Mesenteric fat pad (tissue), 1 donor: ENCODE data around the gene MYZAP. TPM values are rescaled to one million over a fixed set of nuclear protein-coding genes. Genes with fewer than 3 reads are reported as not detected.

Experiments used
- DNase-seq: peaks from one replicate; pipeline ENCODE4 v3.0.0-alpha.2; 2020; ENCODE audit warnings: low spot score
- total RNA-seq: library from RNA; stranded (reverse); fragmentation: NEBNext Ultra II Directional; extraction: Animal tissue kit (Norgen Biotek cat#: 25700); gene quantifications from one replicate; pipeline ENCODE4 v1.2.1, GENCODE V29; 2021
- donor health status: DM: yes; HTN: yes; CAD: no.

The MYZAP gene
- total RNA-seq, 1 donor from 2014 or later, result 65.5 TPM

DNA sequence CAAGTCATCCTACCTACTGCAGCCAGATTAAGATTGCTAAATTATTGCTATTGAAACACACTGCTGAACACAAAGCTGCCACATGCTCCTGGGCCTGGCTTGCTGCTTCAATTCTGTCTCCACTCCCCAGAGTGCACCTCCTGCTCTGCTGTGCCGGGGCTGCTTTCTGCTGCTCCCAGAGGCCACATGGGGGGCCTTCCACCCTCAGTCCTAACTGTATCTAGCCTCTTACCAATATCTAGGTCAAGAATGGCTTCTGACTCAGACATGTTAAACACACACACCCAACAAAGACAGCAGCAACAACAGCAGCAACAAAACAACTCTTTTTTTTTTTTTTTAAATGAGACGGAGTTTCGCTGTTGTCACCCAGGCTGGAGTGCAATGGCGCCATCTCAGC is 33.0 kb downstream of the MYZAP start:
- DNase-seq, result no peak

DNA sequence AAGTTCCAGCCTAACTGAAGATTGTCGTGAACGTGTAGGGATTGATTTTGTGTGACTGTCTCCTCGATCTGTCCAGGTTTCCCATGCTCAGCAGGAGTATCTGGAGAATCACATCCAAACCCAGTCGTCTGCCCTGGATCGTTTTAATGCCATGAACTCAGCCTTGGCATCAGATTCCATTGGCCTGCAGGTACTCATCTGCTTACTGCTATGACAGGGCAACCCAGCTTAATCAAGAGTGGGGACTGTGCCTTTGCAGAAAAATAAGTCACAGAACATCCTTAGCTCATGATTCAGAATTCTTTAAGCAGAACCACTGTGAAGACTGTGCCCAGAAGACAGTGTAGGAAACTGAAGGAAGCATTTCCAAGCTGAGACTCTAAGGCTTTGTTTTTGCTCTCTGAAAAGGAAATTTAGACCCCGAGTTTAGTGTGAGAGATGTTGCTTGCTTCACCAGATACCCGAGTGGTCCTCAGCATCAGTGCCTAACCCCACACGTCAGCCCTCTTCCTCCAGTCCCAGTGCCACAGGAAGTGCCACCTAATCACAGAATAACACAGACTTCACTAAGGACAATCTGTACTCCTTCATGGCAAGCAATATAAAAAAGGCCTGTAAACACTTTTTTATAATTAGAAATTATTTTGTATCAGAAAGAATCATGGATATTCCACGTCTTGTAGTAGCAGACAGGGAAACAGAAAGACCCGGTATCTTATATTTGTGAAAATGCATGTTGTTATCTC is 34.2 kb downstream of the MYZAP start:
- DNase-seq, result no peak

DNA sequence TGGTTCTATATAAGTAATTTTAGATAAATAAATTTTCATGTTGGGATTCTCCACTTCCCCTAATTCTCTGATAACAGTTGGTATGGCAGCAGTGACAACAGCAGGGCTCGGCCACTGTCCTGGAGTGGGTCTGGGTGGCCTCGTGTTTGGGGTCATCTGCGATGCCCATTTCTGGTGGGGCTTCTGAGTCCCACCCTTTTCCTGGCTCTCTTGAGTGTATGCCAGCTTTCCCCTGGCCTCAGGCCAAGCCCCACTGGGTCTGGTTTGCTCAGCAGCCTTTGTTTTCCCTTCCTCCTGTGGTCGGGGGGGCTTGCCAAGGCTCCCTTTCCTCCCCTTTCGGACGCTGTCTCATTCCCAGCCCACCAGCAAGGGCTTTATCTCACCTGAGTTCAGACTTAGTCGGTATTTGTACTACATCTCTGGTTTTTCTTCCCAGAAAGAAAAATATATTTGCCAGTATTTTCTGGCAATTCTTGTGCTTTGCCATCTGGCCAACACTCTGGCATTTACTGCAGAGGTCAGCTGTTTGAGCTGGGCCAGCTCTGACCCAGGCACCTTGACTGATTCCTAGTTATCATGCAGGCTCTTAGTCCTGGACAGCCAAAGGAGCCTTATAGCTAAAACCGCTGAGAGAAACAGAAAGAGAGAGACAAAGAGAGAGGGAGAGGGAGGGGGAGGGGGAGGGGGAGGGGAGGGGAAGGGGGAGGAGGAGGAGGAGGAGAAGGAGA is 35.2 kb downstream of the MYZAP start:
- DNase-seq, result no peak

DNA sequence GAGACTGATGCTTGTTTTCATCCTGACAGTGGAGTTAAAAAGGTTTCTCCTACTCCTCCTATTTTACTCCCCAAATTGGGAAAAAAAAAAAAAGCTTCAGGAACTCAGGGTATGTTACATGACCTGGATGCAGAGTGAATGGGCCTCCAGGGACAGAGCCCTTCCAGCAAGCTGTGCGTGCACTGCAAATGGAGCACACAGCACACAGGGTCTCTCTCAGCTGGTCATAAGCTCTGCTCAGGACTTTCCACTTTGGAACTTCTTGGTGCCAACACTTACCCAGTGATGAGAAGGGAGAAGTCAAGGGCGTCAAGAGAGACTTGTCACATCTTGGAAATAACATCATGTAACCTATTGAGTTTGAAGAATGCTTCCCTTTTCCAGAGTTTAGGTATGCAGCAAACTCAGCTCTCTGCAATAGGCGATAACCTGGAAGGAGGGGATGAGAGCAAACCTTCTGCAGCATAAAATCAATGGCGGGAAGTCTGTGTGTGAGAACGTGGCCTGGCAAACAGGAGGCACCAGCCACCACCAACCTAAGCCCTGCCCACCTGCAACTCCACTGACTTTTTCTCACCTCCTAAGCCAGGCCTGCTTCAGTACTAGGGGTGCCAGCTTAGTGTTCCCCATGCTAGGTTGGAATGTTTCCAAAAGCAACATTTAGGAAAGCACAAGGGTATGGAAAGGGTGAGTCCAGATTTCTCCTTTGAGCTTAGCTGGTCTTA is 39.8 kb downstream of the MYZAP start:
- DNase-seq, result no peak

DNA sequence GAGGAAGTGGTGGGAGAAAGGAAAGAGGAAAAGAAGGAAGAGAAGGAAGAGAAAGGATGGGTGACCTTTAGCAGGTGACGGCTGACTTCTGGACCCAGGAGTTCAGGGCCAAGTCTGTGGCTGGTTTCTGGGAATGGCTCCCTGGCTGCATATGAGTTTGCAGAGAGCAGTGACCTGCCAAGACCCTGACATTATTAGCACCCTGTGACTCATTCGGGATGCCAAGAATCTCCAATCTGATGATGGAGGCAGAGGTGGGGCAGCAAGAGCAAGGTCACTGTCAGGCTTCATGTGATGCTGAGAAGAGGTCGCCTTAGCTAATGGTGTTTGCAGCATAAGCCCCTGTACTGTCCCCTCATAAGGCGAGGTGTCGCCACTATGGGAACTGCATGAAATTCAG is 42.6 kb downstream of the MYZAP start:
- no peak for DNase-seq

DNA sequence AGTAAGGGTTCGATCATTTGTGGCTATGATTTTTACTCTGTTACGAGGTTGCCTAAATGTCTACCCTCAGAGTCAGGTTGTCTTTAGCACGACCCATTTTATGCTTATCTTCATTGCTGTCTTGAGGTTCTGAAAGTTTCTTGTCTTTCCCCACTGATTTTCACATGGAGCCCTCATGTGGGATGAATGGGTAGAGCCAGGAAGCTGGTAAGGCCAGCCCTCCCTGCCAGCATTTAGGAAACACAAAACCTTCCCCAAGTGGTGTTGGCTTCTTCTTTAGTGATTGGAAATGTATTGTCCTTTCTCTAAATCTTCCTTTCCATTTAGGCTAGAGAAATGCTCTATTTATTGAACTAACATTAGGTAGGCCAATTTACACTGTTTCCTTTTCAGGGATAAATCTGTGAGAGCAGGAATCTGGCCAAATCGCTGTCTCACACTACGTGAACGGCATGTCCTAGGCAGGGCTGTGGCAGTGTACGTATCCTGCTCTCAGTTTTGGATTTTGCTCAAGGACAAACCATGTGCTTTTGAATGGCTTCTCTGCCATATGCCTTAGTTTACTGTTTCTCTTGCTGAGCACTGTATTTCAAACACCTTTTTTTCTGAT is 43.7 kb downstream of the MYZAP start:
- no peak for DNase-seq

DNA sequence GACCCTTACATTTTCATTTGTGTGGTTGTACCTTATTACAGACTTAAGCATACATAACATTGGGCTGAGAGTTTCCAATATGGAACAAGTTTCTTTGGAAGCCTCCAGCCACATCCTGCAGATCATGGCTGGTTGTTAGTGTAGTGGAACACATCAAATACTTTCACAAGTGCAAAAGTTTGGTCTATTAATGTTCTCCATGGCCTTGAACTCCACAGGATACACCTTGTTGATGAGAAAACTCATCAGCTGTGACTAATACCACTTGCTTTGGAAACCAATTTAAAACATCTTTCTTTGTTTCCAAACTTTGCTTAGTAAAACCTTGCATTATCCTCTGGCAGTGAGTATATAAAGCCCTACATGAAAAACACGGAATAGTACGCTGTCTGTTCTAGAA is 46.1 kb downstream of the MYZAP start:
- no peak for DNase-seq

DNA sequence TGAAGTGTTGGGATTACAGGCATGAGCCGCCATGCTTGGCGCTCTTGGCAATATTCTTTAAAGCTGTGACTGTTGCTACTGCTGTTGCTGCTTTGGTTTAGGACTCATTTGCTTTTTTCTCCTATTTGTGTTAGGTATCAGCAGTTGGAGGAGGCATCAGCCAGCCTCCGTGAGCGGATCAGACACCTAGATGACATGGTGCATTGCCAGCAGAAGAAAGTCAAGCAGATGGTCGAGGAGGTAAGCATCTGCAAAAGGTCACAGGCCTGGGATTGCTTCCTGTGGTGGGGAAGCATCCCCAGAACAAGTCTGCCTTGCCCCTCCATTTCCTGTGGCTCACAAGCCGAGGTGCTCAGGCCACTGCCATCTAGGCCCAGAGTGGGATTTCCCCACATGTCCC is 47.6 kb downstream of the MYZAP start:
- no peak for DNase-seq

DNA sequence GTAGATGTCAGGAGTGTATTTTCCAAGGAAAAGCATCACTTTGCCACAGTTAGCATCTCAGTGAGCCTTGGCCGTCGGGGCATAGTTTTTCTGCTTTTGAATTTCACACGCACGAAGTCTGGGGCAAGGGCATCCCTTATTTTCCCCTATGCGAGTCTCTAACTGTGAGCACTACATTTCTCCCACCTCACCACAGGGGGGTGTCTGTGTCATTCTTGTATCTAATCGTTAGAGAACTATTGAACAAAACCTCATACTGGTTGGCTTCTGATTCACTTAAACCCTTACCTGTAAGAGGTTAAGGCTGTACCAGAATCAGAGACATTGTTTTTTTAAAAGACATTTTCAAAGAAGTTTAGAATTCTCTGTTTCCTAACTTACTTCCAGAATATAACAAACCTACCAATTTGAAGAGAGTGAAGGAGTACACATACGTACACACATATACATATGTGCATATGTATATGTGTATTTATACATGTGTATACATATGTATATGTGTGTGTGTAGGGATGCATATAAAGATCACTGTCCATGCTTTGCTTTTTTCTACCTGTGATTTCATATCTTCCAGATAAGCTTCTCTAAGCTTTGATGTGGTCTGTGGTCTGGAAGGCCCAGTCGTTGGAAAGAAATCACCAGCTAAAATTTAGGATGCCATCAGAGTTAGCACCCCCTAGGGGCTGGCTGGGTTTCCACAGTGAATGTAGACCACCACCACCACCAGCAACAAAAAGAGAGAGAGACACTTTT is 49.4 kb downstream of the MYZAP start:
- DNase-seq, result no peak

DNA sequence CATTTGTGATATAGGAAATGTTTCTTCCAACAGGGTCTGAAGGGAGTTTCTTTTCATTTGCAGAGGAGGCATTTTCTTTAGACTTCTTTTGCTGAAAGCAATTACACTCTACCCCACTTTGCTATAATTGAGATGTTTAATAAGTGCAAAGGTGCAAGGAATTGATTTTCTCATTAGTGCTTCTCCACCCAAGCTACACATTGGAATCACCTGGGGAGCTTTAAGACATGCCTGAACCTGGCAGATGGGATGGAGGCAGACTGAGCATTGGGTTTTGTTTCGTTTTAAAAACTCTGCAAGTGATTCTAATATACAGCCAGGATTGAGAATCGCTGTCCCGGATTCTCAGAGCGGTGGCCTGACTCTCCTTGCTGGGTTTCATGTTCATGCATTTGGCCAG is 52.1 kb downstream of the MYZAP start:
- DNase-seq, result no peak

DNA sequence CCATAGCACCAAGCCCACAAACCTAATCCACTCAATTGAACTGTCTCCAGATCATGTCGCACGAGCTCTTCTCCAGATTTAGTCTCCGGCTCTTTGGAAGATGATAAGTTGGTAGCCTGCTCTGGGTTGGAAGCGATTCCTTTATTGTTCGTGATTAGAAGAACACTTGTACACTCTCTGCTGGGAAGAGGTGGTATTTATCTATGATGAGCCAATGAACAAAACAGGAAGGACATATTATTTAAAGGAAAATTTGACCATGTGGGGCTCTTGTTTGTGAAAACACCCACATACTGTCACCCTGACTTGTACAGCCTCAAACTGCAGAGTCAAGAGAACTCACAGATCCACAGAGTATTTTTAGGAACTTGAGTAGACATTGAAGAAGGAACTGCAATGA is 54.4 kb downstream of the MYZAP start:
- no peak for DNase-seq

DNA sequence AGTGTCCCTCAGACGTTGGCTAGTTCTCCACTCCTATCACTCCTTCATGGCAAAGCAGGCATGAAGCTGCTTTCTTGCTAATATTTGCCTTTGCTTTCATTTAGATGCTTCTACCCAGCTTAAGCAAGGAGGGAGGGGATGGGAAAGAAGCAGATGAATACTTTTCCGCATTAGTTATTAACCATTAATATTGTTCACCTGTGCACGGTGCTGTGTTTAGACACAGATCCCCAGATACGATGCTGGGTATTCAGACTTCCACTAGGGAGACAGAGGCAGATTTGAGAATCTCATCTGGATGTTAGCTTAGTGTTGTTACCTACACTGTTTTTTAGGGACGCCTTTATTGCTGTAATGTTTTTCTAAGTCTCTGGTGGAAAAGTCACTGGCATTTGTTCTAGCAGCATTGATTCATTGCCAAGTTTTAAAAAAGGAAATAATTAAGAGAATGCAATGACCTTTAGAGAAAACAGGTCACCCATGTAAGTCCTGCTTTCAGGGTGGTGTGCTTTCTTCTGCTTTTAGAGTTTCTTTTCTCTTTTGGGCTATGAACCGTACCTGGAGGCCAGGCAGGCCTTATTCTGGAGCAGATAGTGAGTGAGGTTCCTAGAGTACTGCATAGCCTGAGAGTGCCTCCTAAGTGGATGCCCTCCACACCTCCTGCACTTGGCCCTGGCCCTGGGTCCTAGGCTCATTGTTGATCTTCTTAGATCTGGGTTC is 55.5 kb downstream of the MYZAP start:
- no peak for DNase-seq

DNA sequence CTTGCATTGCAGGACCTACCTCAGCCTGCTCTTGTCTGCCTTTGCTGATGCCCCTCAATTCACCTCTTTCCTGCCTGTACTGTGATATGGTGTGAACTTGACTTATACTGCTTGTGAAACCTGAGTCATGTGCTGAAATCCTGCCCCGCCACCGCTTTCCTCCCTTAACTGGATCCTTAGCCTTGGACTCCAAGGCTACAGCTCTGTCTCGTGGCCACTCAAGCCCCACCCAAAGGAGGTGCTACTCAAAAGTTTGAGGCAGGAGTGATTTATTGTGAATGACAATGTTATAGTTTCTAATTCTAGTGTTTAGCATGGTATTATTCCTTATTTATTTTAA is 56.1 kb downstream of the MYZAP start:
- DNase-seq, result no peak

DNA sequence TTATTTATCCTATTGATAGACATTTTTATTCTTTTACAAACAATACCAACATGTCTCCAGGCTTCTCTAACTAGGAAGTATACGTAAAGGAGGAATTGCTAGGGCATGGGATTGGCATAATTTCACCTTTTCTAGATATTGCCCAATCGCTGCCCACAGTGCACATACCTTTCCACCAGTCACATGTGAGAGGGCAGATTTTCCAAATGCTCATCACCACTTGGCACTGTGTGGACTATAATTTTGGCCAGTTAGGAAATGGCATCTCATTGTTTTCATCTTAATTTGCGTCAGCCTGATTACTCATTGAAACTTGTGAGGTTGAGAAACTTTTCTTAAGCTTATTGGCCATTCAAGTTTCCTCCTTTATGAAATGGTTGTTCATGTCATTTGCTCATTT is 57.4 kb downstream of the MYZAP start:
- DNase-seq, result no peak

DNA sequence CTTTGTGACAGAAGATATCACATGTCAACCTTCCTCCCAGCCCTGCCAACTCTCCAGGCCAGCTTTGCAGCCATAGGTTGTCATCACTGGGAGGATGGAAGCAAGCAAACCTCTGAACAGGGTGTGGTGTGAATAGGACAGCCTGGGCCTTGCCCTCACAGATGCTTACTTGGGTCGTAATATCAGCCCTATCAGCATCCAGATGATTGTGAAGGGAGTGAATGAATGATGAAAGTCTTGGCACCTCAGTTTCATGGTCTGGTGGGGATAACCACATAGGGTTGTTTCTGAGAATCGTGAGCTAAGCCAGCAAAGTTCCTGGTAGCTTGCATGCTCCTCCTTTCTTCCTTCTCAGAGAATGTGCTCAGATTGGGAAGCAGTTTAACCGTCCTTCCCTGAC is 59.7 kb downstream of the MYZAP start:
- no peak for DNase-seq

DNA sequence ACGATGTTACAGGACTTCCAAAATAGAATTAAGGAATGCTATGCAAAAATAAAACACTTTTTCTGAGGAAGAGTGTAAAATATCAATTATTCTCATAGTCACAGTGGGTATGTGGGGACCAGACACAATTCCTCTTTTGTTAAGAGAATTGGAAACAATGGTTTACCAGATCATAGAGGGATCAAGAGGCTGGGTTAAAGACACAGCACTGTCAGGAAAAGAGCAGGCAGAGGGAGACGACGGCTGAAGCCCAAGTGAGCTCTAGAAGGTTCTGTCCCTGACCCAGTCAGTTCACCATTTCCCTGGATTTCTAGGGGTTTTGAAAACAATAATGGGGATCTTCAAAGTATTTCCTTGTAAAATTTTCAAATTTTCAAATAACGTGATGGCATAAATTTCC is 60.8 kb downstream of the MYZAP start:
- DNase-seq, result no peak

DNA sequence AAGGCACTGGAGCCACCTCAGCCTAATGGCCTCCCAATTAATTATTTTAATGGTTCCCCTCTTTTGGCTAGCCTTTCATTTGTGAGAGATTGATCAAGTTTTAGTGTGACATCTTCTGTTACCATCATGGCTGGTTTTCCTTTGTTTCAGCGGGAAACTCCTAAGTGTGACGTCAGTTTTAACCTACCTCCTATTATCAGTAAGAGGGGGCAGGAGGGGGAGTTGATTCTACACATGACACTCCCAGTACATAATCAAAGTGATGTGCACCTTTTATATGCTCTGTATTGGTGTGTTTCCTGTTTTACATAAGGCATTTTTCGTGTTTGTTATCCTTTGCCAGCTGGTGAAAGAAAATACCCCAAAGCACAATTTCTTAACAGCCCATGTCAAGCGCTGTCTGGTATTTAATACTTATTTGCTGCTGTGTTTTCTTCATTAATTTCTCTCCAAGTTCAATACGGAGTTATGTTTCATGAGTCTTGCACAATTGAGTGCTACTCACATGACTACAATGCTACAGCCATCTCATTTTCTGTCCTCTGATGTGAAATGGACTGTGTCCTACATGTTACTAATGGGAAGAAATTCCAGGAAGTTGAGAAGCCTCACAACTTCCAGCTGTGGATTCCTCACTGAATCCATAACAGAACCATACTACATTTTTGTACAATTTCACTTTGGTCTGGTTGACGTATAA is 62.6 kb downstream of the MYZAP start:
- no peak for DNase-seq

DNA sequence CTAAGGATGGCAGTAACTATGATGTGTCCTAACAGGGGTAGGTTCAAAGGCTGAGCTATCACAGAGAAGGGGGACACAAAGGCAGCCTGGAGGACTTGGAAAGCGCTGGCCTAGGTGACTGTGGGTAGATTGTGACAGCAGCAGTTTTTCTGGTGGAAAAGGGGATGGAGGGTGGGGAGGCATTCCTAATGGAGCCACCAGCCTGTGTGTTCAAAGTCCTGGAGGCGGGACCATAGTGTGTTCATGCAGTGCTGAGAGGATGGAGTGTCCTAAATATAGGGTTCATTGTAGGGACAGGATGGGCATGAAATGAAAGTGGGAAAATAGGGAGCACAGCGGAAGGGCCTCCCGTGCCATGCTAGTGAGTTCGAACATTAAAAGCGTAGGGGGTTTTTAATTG is 63.3 kb downstream of the MYZAP start:
- no peak for DNase-seq

DNA sequence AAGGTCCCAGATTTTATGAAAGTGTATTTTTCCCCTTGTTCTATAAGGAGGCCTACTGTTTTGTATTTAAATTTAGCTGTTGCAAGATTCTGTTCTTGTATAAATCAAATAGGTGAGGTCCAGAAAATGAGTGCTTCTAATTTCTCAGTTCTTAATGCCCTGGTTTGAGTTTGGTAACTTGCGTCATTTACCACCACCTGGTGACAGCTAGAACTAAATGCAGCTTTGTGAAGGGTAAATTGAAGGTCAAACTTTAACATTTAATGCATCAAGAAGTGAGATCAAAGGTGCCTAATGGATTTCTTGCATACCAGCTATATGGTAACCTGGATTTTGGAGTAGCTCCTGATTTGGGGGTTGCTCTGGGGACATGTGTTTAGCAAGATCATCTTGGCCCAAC is 64.1 kb downstream of the MYZAP start:
- DNase-seq, result no peak

DNA sequence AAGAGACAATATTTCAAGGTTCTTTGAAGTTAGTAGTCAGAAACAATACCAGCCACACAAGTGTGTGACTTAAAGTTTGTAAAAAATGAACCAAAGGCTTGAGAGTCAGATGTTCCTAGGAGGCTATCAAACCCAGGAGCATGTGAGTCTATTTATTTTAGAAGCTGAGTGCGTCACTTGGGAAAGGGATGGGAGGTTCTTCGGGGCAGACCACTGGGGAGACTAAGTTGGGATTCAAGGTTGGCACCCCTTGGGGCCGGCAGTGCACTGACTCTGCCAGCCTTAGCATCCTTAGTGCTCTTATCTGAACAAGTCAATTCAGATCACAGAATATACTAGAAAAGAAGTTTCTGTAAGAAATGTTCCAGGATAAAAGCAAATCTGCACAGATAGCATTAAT is 64.7 kb downstream of the MYZAP start:
- no peak for DNase-seq
